Measurements from ENCODE around the gene PDE4C.
"Not testable (repeated sequence)": the region's sequence is repeated elsewhere in the genome, so short reads cannot be mapped to it uniquely, and the experiment has no call there.

PDE4C gene

DNA sequence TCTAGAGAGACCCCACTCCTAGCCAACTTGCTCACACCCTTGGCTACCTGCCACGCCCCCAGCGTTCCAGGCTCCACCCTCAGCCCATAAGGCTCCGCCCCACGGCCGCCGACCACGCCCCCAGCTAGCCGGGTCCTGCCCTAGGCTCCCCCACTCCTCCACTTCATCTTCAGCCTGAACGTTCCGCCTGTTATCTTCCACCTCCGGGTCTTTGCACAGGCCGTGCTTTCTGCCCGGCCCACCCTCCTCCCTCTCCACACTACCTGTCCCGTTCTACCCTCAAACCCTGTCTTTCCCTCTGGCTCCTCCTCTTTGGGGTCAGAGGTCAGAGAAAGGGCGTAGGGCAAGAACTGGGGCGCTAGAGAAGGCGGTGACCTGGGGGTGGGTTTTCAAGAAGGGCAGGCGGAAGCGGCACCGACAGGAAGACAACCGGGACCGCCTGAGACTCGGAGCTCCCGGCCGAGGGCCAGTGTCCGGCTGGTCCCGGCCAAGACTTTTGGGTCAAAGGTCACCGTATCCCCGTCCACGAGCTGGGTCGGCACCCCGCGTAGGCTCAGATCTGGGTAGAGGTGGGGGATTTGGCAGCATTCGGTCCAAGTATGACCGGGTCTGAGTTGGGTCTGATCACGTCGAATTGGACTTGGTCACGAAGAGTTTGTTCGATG lies 2.2 kb downstream of the PDE4C start:
- no peak for DNase-seq (ENCODE audit: low read depth)

DNA sequence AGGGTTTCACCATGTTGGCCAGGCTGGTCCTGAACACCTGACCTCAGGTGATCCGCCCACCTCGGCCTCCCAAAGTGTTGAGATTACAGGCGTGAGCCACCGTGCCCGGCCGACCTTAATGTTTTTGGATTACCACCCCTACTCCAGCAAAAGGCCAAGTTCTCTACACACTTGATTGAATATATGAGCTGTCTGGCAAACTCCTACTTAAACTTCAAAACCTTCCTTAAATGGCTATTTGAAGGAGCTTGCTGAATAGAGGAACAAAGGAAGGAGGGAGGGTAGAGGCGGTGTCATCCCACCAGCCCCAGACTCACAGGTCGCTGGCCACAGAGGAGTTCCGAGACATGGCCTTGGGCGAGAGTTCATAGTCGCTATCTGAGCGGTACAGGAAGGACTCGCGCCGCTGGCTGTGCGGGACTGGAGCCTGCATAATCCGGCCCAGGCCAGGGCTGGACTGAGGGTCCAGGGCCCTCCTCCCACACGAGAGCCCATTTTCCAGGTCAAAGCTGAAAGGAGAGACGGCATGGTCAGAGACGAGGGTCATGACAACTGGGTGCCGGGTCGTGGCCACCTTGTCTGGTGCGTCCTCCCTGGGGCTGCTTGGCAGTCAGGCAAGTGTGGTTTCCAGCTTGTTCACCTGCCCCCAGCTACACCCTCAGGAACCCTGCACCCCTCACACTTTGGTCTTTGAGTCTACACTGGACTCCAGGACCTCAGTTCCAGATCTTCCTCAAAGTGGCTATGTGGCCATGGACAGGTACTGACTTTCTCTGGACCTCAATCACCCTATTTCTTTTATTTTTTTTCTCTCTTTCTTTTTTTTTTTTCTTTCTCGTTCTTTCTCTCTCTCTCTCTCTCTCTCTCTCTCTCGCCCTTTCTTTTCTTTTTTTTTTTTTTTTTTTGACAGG lies 4.2 kb downstream of the PDE4C start:
- DNase-seq (ENCODE audit: low read depth) = no peak

DNA sequence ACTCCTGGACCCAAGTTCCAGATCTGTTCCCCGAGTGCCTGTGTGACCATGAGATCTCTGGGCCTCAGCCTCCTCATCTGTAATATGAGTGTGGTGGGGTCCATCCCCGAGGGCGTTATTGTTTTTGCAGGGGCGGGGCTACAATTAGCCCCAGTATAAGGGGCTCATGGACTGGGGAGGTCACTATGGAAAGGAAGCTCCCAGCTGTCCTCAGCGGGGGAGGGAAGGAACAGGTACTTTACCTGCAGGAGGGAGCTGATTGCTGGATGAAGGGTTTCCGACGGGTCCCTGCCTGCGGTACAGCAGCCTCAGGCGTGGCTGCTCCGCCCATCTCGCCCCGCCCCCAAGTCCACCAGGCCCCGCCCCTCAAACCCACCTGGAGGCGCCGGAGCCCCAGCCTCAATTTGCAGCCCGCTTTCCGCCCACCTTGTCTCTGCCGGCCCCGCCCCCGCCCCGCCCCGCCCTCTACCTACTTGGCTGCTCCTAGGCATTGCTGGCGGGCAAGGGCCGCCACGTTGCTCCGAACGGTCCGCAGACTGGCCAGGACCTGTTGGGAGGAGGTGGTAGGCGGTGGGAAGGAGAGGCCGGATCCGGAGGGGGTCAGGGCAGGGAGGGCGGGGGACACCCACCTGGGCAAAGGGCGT lies 5.5 kb downstream of the PDE4C start:
- DNase-seq (ENCODE audit: low read depth) = no peak

DNA sequence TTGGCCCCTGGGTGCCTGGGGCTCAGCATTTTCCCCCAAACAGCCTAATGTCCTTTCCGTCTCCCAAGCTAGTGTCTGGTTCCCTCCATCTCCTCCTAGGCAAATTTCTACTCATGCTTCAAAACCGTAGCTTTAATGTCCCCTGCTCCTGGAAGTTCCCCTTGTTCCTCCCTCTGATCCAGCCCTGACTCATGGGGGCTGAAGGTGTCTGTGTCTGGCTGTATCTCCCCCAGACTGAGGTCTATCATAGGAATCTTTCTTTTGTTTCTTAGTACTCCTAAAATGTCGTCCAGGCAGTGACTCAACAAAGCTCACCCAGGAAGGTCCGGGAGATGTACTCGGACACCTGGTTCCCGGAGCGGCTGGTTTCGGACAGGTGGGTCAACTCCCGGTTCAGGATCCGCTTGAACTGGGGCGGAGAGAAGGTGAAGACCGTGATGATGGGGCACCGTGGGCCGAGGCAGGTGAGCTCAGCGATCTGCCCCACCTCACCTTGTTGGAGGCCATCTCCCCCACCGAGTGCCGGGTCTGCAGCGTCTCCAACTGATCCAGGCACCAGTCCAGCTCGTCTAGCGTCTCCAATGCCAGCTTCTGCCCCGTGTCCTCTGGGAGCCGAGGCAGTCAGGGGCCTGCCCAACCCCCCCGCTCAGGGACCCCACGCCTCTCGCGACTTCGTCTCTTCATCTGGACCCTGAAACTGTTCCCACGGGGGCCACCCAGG lies 6.2 kb downstream of the PDE4C start:
- no peak for DNase-seq (ENCODE audit: low read depth)

DNA sequence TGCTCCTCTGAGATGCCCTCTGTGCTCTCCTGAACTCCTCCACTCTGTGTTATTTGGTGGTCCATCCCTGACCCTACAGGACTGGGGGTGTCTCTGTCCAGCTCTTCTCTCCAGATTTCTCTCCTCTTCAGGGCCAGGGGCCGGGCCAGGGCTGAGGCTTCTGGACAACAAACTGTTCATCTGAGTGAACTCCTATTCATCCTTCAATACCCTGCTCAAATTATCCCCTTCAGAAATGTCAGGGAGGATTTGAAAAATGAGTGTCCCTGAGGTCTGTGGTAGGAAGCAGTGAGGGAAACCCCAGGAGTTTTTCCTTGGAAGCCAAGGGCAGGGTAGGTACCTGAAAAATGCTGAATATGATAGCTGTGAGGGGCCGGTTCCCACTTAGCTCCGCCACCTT lies 7.6 kb downstream of the PDE4C start:
- DNase-seq (ENCODE audit: low read depth) = no peak

DNA sequence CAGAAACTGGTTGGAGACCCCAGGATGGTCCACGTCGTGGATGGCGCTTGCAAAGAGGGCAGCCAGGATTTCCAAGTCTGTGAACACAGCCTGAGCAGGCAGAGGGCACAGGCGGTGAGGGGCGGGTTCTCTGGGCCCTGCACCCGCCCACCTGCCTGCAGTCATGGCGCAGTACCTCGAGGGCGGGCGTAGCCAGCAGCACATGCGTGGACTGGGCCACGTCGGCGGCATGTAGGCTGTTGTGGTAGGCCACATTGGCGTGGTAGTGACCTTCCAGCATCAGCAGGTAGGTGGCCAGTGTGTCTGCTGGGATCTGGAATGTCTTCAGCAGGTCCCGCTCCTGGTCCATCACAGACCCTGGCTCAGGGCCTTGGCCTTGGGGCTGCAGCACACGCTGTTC lies 8.1 kb downstream of the PDE4C start:
- DNase-seq (ENCODE audit: low read depth) = no peak

DNA sequence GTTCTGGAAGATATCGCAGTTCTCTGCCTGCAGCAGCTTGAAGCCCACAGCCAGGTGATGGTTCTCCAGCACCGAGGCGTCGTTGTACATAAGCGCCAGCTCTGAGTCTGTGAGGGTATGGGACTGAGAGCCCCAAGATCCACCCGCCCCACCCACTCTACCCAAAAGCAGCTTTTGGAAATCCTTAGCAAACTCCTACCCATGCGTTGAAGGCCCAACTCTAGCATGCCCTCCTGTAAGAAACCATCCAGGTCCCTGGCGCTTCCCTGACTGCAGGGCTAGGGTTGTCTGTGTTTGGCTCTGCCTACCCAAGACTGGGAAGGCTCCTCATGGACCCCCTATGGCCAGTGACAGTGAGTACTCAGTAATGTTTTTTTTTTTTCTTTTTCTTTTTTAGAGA lies 9.4 kb downstream of the PDE4C start:
- no peak for DNase-seq (ENCODE audit: low read depth)

DNA sequence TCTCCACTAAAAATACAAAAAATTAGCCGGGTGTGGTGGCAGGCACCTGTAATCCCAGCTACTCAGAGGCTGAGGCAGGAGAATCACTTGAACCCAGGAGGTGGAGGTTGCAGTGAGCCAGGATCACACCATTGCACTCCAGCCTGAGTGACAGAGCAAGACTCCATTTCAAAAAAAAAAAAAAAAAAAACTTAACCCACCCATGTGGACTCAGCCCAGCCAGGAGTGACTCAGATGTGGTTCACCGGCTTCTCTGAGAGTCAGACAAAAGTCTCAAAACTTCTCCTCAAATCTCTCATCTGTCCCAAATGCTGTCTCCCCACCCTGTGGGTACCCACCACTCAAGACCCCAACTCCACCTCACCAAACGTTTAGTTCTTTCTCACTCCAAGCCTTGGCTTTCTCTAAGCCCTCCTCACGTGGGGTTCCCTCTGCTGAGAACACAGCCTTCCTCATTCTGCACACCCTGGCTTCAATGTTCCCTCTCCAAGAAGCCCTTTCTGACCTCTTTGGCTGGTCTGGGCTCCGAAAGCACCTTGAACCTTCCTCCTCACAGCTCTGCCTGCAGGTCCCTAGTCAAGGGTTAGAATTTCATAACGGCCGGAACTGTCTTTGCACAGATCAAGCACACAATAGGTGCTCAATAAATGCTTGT lies 11.3 kb downstream of the PDE4C start:
- DNase-seq (ENCODE audit: low read depth) = no peak

DNA sequence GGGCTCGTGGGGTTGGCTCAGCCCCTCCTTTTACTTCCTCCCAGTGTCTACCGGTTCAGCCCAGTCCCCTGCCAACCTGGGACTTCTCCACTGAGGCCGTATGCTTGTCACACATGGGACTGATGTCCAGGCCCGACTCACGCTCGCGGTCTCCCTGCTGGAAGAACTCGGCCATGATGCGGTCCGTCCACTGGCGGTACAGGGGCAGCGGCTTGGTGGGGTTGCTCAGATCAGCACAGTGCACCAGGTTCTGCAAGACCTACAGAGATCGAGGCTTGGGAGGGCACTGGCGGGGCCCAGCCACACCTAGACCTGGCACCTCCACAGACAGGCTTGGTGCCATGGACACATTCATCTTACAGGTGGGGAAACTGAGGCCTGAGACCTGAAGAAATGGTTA lies 14.6 kb downstream of the PDE4C start:
- no peak for DNase-seq (ENCODE audit: low read depth)

DNA sequence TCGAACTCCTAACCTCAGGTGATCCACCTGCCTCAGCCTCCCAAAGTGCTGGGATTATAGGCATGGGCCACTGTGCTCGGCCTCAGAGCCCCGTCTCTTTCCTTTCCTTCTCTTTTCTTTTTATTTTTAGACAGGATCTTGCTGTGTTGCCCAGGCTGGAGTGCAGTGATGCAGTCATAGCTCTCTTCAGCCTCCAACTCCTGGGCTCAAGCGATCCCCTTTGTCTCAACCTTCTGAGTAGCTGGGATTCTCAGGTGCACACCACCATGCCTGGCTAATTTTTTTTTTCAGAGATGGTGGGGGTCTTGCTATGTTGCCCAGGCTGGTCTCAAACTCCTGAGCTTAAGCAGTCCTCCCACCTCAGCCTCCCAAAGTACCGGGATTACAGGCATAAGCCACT lies 16.3 kb downstream of the PDE4C start:
- not testable (repeated sequence) for DNase-seq (ENCODE audit: low read depth)

DNA sequence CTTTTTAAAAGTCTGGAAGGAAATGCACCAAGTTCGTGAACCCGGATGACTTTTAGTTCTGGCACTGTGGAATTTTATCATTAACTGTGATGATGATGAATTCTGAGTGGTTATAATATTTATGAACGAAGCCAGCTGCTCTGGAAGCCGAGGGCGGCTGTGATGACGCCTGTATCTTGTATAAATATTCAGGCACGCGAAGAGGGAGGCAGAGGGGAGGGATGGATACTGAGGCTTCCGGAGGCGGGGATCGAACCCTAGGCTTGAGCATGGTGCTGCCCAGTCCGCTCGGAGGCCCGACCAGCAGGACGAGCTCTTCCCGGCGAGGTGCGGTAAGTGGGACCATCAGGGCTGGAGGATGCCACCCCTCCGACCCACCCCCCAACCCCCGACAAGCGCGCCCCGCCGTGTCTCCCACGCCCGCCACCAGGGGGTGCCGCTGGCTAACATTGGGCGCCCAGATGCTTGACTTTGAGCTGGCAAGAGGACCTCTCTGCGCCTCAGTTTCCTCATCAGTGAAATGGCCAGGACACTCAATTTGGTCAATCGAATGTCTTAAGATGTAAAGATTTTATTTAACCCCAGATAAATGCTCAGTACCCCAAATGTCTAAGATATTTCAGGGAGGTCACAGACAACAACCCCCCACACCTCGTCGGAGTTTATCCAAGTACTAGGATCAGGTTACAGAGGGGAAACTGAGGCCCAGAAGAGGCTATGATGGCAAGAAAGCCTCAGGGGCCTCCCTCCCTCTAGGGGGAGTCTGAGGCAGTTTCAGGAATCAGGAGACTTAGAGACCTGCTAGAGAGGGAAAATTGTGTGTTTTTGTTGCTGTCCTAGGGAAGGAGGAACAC lies 17.9 kb downstream of the PDE4C start:
- no peak for DNase-seq (ENCODE audit: low read depth)

DNA sequence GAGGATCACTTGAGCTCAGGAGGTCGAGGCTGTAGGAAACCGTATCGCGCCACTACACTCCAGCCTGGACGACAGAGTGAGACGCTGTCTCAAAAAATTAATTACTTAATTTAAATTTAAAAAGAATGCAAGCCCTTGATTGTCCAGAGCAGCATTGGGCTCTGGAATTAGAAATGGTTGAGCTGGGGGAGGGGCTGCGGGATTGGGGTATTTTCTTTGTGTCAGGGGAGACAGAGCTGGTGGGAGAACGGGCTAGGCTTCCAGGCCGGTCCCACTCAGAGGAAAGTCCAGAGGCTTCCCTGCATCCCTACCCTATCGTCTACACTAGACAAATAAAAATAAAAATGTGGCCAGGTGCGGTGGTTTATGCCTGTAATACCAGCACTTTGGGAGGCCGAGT lies 20.2 kb downstream of the PDE4C start:
- no peak for DNase-seq (ENCODE audit: low read depth)

DNA sequence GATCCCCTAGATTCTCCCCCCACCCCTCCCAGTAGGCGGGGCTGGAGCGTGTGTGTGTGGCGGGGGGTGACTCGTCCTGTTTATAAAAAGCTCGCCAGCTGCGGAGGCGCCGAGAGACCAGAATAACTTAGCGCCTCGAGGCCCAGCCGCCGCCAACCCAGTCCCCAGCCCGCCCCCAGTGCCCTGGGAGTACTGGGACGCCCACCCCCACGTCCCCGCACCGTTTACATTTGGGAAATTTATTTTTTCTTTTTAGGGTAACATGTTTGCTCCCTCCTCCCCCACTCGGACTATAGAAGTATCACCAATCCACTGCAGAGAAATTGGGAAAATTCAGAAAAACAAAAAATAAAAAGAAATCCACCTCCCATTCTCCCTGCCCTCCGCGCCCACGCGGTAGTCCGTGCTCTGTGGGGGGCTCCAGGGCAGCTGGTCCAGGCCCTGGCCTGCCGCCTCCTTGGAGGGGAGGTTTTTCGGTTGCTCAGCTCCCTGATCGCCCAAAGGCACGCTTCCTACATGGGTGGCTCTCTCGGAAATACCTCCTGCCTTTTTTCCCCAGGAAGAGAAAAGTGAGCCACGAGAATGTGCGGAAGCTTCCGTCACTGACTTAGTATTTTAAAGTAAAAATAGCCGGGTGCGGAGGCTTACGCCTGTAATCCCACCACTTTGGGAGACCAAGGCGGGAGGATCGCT lies 20.9 kb downstream of the PDE4C start:
- DNase-seq (ENCODE audit: low read depth) = no peak

DNA sequence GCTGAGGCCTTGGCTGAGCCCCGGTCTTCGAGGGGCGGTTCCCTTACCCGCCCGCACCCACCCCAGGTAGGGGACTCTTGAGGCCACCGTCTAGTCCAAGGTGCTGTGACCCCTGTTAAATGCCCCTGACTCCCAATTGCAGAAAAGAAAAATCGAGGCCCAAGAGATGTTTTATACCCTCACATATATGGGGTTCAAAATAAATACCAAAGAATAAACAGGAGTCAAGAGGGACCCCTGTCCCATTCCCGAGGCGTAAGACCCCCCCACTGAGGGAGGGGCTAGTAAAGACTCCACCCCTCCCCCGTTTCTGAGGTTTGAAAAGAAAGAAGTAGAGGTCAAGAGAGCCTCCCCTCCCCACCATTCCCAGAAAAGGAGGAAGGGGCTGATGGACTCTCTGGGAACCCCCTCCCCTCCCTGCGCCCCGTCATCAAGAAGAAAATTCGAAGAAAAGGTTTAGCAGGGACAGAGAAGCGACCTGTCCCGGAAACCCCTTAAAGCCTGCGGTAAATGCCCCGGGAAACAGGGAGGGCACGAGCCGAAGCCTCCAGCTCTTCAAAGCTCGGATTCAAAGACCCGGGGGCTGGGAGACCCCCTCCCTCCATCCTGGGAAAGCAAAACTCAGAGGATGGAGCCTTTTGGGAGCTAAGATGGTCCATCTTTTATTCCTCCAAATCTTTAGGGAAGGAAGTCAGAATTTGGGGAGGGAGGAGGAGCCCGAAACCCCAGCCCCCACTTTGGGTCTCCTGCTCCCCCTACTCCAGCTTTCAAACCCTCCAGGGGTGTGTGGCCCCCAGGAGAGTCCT lies 21.6 kb downstream of the PDE4C start:
- no peak for DNase-seq (ENCODE audit: low read depth)

DNA sequence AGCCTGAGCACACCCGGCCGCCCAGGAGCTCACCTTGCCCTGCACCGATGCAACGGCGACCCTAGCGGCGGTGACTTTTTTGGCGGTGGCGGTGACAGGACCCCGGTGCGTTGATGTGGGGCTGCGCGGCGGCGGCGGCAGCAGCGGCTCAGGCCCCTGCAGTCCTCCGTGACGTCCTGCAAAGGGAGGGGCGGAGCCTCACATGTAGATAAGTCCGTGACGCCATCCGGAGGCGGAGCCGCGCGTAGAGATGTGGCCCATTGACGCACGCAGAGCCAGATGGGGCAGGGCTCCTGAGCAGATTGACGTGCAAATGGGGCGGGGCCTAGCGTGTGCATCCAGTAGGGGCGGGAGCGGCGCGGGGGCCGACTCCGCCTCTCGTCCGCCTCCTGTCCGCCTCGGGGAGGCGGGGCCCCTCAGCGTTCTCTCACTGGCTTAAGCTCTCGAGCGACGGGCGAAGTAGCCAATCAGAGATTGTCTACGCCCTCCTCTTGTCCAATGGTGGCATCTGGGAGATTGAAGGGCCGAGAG lies 22.3 kb downstream of the PDE4C start, which contains the start of gene RAB3A:
Gene RAB3A, minus strand, starts transcription at position 180 of the 531 bp plus-strand sequence. CDS start 1,302 bp downstream, outside the sequence.
- DNase-seq (ENCODE audit: low read depth) = peak; percentile 97

DNA sequence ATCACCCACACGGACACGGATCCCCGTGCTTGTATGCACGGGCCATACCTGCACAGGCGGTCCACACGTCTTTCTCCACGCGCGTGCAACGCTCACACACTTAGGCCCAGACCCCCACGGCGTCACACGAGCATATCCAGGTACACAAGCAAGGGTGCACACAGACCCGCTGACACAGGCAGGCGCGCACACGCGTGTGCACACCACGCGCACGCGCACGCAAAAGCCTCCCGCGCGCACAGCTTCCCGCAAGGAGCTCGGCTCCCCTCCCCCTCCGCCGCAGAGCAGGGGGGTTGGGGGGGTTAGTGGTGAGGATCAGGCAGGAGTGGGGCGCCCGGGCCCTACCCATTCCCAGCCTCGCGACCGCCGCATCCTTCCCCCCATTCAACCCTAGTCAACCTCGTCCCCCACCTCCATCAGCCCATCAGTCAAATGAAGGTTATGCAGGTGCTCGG lies 22.8 kb downstream of the PDE4C start:
- DNase-seq (ENCODE audit: low read depth) = no peak

DNA sequence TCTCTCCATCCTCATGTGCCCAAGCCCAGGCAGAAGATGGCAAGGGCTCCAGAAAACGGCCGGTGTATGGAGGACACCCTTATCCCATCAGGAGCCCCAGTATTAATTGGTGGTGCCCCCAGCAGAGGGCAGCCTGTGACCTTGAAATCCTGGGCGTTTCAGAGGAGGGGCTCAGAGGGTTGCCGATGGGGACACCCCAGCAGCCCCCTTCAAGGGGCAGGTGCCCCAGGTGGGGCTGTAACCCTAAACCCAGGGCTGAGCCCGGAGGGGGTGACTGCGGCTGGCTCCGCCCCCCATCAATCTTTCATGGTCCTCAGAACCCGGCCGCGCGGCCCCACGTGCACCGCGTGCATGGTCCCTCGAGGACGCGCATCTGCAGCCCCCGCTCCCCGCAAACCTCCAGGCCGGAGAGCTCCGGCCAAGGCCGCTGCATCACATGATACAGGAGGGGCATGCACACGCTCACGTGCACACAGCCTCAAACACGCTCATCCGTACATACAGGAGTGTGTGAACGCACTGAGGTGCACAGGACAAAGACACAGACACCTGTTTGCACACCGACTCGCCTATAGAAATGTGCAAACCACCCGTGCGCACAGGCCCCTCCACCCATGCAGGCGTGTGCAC lies 23.3 kb downstream of the PDE4C start:
- DNase-seq (ENCODE audit: low read depth) = no peak

DNA sequence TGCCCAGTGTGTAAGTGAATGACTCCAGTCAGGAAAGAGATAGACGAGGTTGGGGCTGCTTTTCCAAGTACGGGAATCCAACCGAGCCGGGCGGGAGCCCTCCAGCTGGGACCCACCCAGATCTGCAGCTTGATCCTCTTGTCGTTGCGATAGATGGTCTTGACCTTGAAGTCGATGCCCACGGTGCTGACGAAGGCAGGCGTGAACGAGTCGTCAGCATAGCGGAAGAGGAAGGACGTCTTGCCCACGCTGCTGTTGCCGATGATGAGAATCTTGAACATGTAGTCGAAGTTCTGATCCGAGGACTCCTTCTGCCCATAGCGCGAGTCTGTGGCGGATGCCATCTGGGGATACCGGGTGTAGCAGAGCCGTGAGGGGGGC lies 23.9 kb downstream of the PDE4C start:
- no peak for DNase-seq (ENCODE audit: low read depth)

All from HS-27A (cell line).